Measurements from ENCODE around the gene CEP162.
"Not testable (repeated sequence)": the region's sequence is repeated elsewhere in the genome, so short reads cannot be mapped to it uniquely, and the experiment has no call there.

CEP162 gene

DNA sequence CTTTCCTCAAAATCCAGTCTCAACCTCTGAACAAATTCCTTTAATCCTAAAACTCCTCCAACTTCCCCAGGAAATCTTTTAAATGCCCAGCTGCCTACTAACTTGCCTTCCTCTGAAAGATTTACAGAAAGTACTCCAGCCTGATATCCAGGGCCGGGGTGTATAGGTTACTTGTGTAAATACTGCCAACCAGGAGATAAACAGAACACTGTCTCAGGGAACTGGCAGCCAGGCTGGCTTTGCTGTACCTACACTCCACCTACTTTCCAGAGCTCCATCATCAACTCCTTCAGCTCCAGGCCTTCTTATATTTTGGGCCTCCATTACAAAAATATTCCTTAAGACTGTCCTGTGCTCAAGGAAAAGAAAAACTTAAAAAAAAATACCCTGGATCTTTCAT lies 85.9 kb downstream of the CEP162 start:
- DNase-seq (ENCODE audit: low read depth in 2 of 2): no peak

DNA sequence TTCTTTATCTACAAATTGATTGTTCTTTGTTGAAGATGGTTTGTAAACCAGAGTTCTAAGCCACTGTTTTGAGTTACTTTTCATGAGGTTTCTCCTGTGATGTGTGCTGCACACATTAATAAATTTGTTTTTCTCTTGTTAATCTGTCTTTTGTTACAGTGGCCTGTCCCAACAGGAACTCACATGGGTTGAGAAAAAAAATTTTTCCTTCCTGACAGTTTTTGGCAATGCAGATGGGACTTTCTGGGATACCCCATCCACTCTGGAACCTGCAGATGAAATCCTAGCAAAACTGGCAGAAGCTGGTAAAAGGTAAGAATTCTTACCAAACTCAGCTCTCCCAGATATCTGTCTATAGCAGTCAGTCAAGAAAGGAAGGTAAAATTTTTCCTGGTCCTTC lies 88.1 kb downstream of the CEP162 start:
- DNase-seq (ENCODE audit: low read depth in 2 of 2): no peak

DNA sequence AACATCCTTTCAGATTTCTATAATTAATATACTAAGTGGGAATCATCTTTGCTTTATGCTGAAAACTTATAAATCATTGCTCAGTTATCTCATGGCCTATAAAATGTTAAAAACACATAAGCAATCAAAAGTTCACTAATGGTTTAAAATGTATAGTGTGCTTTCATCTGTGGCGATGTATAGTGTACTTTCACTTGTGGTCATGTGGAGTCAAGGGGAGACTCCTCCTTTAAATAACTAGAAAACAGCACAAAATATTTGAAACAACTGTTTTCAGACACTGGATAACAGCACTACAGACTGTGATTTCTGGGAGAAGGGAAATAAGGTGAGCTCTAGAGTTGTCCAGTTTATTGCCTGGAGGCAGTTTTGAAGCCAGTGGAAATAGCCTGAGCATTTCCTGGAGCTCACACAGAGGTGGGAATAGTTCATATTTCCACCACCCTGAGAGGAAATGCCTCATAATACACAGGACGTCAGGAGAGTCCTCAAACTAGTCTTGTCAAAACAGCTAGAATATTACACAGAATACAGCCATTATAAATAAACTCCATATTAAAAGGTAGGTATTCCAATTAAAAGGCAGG lies 89.4 kb downstream of the CEP162 start:
- no peak for DNase-seq (ENCODE audit: low read depth in 2 of 2)

DNA sequence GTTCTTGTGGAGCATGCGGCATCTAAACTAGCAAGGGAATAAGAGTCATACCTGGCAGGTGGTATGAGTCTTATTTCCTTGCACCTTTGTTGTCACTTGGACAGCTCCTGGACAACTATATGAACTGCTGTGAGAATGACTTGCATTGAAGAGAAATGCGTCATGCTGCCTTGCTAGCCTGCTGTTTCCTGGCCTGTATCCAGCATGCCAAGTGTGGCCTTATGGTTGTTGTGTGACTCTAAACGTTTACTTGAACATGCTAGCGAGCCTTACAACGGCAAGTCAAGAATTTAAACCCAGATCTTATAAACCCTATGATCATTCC lies 90.4 kb downstream of the CEP162 start:
- no peak for DNase-seq (ENCODE audit: low read depth in 2 of 2)

DNA sequence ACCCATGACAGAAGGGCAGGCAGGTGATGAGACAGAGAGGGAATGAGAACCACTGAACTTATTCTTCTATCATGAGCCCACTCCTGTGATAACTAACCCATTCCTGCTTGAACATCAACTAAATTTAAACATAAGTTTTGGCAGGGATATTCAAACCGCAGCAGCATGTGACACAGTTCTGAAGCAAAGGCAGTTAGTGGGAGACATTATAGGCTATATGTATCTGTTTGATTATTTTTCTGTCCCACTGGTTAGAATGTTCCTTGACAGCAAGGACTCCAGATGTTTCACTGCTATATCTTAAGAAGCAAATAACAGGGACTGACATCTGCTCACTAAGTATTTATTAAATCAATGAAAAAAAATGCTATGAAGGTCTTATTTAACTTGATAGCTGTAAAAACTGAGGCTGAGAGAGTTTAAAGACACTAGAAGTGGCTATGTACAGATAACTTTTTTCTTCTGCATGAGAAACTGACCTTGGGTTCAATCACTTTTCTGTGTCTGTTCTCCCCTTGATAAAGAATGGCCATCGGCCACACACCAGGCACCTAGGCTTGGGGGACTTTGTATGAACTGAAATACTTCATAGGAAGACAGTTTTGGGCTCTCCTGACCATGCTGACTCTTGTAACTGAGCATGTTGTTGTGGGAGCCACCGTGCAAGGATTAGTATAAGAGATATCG lies 90.9 kb downstream of the CEP162 start:
- DNase-seq (ENCODE audit: low read depth in 2 of 2): no peak

DNA sequence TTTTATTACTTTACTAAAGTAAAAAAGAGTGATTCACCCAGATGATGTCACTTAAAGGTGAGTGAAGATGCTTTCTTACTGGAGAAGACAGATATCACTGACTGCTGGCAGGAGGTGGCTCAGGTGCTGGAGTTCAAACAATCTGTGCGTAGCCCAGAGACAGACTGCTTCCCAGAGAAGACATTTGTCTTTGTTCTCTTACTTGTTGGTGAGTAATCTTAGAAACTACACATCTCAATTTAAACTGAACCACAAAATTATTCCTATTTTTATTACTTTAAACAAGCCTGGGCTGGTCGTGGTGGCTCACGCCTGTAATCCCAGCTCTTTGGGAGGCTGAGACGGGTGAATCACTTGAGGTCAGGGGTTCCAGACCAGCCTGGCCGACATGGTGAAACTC lies 92.2 kb downstream of the CEP162 start:
- DNase-seq (ENCODE audit: low read depth in 2 of 2): no peak

DNA sequence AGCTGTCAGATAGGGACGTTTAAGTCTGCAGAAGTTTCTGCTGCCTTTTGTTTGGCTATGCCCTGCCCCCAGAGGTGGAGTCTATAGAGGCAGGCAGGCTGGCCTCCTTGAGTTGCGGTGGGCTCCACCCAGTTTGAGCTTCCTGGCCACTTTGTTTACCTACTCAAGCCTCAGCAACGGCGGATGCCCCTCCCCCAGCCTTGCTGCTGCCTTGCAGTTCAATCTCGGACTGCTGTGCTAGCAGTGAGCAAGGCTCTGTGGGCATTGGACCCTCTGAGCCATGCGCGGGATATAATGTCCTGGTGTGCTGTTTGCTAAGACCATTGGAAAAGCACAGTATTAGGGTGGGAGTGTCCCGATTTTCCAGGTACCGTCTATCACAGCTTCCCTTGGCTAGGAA lies 94.1 kb downstream of the CEP162 start:
- DNase-seq (ENCODE audit: low read depth in 2 of 2): not testable (repeated sequence)

DNA sequence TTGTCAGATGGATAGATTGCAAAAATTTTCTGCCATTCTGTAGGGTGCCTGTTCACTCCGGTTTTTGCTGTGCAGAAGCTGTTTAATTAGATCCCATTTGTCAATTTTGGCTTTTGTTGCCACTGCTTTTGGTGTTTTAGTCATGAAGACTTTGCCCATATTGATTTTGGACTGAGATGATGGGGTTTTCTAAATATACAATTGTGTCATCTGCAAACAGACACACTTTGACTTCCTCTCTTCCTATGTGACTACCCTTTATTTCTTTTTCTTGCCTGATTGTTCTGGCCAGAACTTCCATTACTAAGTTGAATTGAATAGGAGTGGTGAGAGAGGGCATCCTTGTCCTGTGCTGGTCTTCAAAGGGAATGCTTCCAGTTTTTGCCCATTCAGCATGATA lies 97.9 kb downstream of the CEP162 start:
- DNase-seq (ENCODE audit: low read depth in 2 of 2): not testable (repeated sequence)

DNA sequence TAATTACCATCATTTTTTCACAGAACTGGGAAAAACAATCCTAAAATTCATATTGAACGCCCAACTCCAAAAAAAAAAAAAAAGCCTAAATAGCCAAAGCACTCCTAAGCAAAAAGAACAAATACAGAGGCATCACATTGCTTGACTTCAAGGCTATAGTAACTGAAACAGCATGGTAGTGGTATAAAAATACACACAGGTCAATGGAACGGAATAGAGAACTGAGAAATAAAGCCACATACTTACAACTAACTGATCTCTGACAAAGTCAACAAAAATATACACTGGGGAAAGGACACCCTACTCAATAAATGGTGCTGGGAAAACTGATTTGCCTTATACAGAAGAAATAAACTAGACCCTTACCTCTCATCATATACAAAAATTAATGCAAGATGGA lies 104.3 kb downstream of the CEP162 start:
- DNase-seq (ENCODE audit: low read depth in 2 of 2): no peak

DNA sequence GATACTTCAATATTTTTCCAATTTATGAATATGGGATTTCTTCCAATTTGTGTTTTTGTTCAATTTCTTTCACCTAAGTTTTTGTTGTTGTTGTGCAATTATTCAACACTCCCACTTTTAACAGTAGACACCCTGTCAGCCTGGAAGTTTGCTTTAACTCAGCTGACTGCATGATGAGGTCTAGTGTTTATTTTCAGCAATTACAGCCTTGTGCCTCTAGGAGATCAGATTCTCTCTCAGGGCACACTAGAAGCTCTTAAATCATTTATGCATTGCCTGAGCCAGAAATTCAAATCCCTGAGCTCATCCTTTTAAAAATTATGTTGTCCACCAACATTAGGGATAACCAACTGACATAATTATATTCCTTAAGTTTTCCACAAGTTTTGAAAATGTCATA lies 108.2 kb downstream of the CEP162 start:
- no peak for DNase-seq (ENCODE audit: low read depth in 2 of 2)

DNA sequence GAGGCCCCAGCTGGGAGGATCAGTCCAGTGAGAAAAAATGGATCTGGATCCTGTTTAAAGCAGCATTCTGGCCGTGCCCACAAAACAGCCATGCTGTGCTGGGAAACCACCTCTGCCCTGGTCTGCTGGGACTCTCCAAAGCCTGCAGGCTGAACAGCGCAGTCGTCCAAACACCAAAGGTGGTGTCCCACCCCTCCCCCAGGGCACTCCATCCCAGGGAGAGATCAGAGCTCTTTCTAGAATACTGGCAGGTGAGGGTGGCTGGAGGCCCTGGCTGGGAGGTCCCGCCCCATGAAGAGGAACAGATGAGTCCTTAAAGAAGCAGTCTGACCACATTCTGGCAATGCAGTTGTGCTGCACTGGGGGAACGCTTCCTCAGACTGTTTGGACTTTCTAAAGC lies 109.3 kb downstream of the CEP162 start:
- no peak for DNase-seq (ENCODE audit: low read depth in 2 of 2)

DNA sequence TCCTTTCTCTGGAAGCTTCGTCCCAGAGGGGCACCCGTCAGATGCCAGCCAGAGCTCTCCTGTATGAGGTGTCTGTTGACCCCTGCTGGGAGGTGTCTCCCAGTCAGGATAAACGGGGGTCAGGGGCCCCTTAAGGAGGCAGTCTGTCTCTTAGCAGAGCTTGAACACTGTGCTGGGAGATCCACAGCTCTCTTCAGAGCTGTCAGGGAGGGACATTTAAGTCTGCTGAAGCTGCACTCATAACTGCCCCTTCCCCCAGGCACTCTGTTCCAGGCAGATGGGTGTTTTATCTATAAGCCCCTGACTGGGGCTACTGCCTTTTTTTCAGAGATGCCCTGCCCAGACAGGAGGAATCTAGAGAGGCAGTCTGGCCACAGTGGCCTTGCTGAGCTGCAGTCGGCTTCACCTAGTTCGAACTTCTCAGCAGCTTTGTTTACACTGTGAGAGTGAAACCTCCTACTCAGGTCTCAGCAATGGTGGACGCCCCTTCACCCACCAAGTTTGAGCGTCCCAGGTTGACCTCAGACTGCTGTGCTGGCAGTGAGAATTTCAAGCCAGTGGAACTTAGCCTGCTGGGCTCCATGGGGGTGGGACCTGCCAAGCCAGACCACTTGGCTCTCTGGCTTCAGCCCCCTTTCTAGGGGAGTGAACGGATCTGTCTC lies 112.4 kb downstream of the CEP162 start:
- not testable (repeated sequence) for DNase-seq (ENCODE audit: low read depth in 2 of 2)

DNA sequence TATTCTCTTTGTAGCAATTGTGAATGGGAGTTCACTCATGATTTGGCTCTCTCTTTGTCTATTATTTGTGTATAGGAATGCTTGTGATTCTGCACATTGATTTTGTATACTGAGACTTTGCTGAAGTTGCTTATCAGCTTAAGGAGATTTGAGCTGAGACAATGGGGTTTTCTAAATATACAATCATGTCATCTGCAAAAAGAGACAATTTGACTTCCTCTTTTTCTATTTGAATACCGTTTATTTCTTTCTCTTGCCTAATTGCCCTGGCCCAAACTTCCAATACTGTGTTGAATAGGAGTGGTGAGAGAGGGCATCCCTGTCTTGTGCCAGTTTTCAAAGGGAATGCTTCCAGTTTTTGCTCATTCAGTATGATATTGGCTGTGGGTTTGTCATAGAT lies 116.1 kb downstream of the CEP162 start:
- not testable (repeated sequence) for DNase-seq (ENCODE audit: low read depth in 2 of 2)

DNA sequence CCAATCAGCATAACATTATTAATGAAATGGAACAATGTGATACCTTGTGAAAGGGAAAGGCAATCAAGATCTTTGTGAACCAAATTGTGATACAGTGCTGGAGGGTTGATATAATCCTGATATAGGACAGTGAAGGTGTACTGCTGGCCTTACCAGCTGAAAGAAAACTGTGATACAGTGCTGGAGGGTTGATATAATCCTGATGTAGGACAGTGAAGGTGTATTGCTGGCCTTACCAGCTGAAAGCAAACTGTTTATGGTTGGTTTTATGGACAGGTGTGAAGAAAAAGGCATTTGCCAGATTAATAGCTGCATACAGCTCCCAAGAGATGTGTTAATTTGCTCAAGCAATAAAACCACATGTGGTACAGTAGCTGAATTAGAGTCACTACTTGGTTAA lies 119.9 kb downstream of the CEP162 start:
- no peak for DNase-seq (ENCODE audit: low read depth in 2 of 2)

DNA sequence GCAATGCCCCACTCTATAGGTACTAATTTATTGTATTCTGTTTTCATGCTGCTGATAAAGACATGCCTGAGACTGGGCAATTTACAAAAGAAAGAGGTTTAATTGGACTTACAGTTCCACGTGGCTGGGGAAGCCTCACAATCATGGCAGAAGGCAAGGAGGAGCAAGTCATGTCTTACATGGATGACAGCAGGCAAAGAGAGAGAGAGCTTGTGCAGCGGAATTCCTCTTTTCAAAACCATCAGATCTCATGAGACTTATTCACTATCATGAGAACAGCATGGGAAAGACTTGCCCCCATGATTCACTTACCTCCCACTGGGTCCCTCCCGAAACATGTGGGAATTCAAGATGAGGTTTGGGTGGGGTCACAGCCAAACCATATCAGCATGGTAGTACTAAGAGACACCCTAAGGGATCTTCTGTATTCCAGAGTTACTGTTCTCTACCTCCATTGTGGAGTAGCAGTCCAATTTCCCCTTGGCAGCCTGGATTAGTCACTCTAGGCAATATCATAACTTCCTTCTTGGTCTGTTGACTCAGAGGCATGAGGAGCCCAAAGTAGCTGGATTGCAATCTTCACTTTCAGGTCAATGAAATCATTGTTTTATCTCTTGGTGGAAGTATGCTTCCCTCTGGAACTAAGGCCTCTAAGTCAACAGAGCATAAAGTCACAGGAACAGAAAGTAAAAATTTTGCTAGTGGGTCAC lies 122.1 kb downstream of the CEP162 start:
- not testable (repeated sequence) for DNase-seq (ENCODE audit: low read depth in 2 of 2)

DNA sequence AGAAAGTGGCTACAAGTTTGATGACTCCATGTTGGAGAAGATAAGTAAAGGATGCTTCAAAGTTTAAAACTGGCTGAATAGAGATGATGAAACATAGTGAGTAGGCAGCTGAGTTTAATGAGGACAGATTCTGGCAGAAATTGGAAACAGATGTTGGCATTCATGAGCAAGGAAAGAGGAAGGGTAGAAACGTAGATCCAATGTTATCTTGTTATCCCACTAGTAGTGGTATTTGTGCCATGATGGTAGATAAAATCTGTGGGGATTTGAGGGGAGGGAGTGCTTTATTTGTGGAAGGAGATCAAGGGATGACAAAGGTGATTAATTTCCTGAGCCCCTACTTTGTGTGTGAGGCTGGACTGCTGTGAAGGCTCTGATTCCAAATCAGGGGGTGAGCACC lies 124.4 kb downstream of the CEP162 start:
- no peak for DNase-seq (ENCODE audit: low read depth in 2 of 2)

DNA sequence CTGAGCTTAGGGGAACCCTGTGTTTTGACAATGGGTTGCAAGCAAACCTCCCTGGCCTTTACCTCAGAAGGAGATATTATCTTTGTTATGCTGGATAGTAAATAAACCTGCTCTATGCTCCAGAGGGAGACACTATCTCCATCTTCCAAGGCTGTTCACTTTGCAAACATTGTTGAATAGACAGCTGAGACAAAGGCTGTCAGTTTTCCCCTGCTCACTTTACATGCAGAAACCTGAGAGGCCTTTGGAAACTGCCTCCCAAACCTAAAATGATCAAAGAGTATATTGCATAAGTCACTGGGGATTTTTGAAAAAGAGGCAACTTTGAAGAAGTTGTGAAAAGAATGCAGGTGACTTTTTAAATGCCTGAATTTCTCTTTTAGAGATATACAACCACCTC lies 132.3 kb downstream of the CEP162 start:
- no peak for DNase-seq (ENCODE audit: low read depth in 2 of 2)

DNA sequence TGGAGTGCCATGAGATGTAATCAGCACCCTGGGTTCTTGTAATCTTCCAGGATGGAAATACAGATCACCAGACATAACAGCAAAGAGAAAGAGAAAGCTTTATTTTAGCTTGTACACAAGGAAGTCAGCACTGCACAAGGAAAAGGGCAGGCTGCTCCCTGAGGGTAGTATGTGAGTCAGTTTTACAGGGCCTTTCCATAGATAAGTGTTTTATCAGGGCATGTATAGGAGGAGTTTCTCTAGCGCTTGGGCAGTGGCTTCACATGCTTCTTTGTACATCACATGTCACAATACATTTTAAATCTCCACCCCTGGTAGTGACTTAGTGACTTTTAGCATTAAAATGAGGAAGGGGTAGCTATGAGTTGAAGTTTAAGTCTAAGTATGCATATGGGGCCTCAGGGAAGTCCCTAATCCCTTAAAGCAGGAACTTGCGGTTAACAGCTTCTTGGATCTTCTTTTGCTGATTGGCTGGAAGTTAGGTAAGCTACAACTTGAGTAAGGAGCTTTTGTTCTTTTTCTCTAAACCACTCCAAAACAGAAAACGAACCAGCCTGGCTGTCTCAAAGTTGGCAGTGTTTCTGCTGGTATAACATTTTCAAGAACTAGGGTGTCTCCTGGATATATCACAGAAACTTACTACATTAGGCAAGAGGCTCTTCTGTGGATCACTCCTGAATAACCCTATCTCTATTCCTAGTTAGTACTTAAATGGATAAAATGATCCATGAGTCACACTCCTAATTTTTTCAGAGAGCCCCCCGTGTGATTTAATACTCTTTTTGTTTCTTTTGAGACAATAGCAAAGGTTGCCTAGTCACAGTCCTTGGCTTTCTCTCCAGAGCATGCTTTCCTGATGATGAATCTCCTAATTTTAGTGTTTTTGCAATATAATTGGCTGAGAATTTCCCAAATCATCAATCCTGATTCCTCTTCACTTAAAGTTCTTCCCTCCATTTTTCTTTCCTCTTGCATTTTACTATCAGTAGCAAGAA lies 133.7 kb downstream of the CEP162 start:
- no peak for DNase-seq (ENCODE audit: low read depth in 2 of 2)

DNA sequence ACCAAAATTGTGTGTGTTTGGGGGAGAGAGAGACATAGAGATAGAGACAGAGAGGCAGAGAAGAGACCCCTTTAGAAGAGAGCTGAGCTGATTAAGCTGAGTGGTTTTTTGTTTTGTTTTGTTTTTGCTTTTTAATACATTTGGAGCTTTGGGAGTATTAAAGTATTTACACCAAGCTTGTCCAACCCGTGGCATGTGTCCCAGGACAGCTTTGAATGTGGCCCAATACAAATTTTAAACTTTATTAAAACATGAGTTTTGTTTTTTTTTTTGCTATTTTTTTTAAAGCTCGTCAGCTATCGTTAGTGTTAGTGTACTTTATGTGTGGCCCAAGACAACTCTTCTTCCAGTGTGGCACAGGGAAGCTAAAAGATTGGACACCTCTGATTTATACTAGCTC lies 137.9 kb downstream of the CEP162 start:
- no peak for DNase-seq (ENCODE audit: low read depth in 2 of 2)

DNA sequence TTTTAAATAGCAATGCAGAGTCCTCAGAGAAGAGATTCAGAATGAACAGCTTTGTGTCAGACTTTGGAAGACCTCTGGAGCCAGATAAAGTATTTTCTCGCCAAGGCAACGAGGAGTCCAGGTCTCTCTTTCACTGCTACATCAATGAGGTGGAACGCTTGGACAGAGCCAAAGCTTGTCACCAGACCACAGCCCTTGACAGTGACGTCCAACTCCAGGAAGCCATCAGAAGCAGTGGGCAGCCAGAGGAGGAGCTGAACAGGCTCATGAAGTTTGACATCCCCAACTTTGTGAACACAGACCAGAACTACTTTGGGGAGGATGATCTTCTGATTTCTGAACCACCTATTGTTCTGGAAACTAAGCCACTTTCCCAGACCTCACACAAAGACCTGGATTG lies 138.4 kb downstream of the CEP162 start:
- no peak for DNase-seq (ENCODE audit: low read depth in 2 of 2)

DNA sequence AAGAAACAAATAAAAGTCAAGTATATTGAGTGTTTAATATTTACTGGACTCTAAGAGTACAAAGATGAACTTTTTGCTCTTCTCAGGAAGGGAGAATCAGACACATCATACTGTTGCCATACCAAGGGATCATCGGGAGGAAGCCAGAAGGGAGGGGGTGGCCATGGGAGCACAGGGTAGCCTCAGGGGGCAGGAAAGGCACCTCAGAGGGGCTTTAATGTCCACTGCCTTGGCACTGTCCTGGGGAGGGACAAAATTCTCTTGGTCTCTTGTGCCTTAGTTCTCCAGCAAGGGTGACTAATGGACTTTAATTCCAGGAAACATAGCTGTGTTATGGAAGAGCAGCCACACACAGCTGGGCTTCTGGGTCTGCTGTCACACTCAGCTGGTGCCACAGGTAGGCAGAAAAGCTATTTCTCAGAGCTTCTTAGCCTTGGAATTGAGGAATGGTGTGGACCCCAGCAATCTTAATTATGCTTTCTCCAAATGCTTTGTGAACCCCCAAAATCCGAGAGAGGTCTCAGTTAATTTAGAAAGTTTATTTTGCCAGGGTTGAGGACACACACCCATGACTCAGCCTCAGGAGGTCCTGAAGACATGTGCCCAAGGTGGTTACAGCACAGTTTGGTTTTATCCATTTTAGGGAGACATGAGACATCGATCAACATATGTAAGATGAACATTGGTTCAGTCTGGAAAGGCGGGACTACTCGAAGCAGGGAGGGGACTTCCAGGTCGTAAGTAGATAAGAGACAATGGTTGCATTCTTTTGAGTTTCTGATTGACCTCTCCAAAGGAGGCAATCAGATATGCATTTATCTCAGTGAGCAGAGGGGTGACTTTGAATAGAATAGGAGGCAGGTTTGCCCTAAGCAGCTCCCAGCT lies 140.7 kb downstream of the CEP162 start:
- DNase-seq (ENCODE audit: low read depth in 2 of 2): no peak
